Lung (tissue), 16 donors: ENCODE measurements around the gene BCAS2. TPM values are rescaled to one million over a fixed set of nuclear protein-coding genes. Genes with fewer than 3 reads are reported as not detected.
A peak's percentile ranks its signal among the peaks of the same experiment; 100 is the strongest.

ENCODE experiments used
- ATAC-seq: fragments of 200-7000 bp; cut with Tn5 transposase; one replicate; pipeline ENCODE4 v1.9.1; 2020; ENCODE audit warnings: moderate number of reproducible peaks; ENCODE audit not compliant: insufficient read depth, low FRiP score
- DNase-seq, 3 donors: peaks; one replicate each; pipeline ENCODE4 v3.0.0-alpha.2; 2013 to 2017
- H3K27ac ChIP-seq, 2 donors: one replicate each; pipeline ENCODE4 v1.5.1; 2013; ENCODE audit warnings: mild to moderate bottlenecking in 2 of 2, moderate library complexity in 2 of 2, control low read depth in 1 of 2, inconsistent platforms in 1 of 2, low read depth in 1 of 2, low read length in 1 of 2
- H3K27me3 ChIP-seq, 3 donors: one replicate each; pipeline ENCODE4 v1.5.1; 2013; ENCODE audit warnings: low read length in 2 of 3; ENCODE audit not compliant: control insufficient read depth in 3 of 3, insufficient read depth in 3 of 3
- H3K36me3 ChIP-seq, 4 donors: one replicate each; pipeline ENCODE4 v1.5.1; 2013; ENCODE audit warnings: low read length in 4 of 4, mild to moderate bottlenecking in 1 of 4, moderate library complexity in 1 of 4; ENCODE audit not compliant: control insufficient read depth in 4 of 4, insufficient read depth in 4 of 4
- H3K4me1 ChIP-seq, 5 donors: one replicate each; pipeline ENCODE4 v1.5.1; 2013; ENCODE audit warnings: low read length in 5 of 5, mild to moderate bottlenecking in 2 of 5, moderate library complexity in 1 of 5; ENCODE audit not compliant: control insufficient read depth in 5 of 5, insufficient read depth in 5 of 5
- H3K4me3 ChIP-seq: one replicate; pipeline ENCODE4 v1.5.1; 2013; ENCODE audit warnings: mild to moderate bottlenecking, control low read depth, moderate library complexity
- H3K9ac ChIP-seq, 2 donors: one replicate each; pipeline ENCODE4 v1.5.1; 2013; ENCODE audit warnings: low read length in 2 of 2, control low read depth in 1 of 2; ENCODE audit not compliant: insufficient read depth in 1 of 2
- H3K9me3 ChIP-seq, 4 donors: one replicate each; pipeline ENCODE4 v1.5.1; 2013; ENCODE audit warnings: low read length in 3 of 4, mild to moderate bottlenecking in 1 of 4, moderate library complexity in 1 of 4; ENCODE audit not compliant: control insufficient read depth in 4 of 4, insufficient read depth in 3 of 4
- CTCF ChIP-seq: IDR thresholded peaks from 2 replicates; pipeline ENCODE4 v1.5.1; 2012; ENCODE audit warnings: mild to moderate bottlenecking; ENCODE audit errors: control extremely low read depth, extremely low read depth
- WGBS, 2 donors: extraction: QIAGEN DNeasy Blood & Tissue Kit; methylation state at CpG; one replicate each; pipeline ENCODE4 v1.1.7; 2013; 5-methylcytosine and 5-hydroxymethylcytosine counted together
- long read RNA-seq, 5 donors: transcript quantifications; one replicate each; lab custom pipeline, GENCODE V29; 2026
- polyA plus RNA-seq, 2 donors: library from polyadenylated mRNA; stranded (reverse); fragments of 200-250 nt; gene quantifications; one replicate each; pipeline ENCODE4 v1.2.1, GENCODE V29; 2013
- total RNA-seq, 2 donors: library from RNA; depleted of rRNA in 1 of 2; stranded (reverse); fragments of >200 nt in 1 of 2; gene quantifications; one replicate each; pipeline ENCODE4 v1.2.1, GENCODE V29; 2014 to 2021
- donor health status: control.
- donor health status: control.
- donor health status: Bipolar disorder and iron deficiency.
- donor health status: healthy.
- donor health status: DM: yes; HTN: yes; CAD: no.

The BCAS2 gene
- total RNA-seq, result 10 to 100 TPM; 28.8 to 30.9 TPM
- polyA plus RNA-seq, result 10 to 100 TPM; 22.4 to 31.3 TPM
- long read RNA-seq, donor 1, transcript BCAS2-201 (7 exons, 1,299 nt), result major isoform, 24 of 33 reads
- long read RNA-seq, donor 1, partial matches to known transcripts, result 9 of 33 reads
- long read RNA-seq, donor 1, other reads (novel, unspliced or antisense), result 0 of 33 reads
- long read RNA-seq, donor 2, transcript BCAS2-201 (7 exons, 1,299 nt), result major isoform, 10 of 18 reads
- long read RNA-seq, donor 2, partial matches to known transcripts, result 6 of 18 reads
- long read RNA-seq, donor 2, other reads (novel, unspliced or antisense), result 0 of 18 reads
- long read RNA-seq, donor 3, transcript BCAS2-201 (7 exons, 1,299 nt), result major isoform, 13 of 13 reads
- long read RNA-seq, donor 3, partial matches to known transcripts, result 0 of 13 reads
- long read RNA-seq, donor 3, other reads (novel, unspliced or antisense), result 0 of 13 reads
- long read RNA-seq, donor 4, transcript BCAS2-201 (7 exons, 1,299 nt), result major isoform, 10 of 10 reads
- long read RNA-seq, donor 4, partial matches to known transcripts, result 0 of 10 reads
- long read RNA-seq, donor 4, other reads (novel, unspliced or antisense), result 0 of 10 reads
- long read RNA-seq, donor 5, transcript BCAS2-201 (7 exons, 1,299 nt), result major isoform, 21 of 21 reads
- long read RNA-seq, donor 5, partial matches to known transcripts, result 0 of 21 reads
- long read RNA-seq, donor 5, other reads (novel, unspliced or antisense), result 0 of 21 reads

DNA sequence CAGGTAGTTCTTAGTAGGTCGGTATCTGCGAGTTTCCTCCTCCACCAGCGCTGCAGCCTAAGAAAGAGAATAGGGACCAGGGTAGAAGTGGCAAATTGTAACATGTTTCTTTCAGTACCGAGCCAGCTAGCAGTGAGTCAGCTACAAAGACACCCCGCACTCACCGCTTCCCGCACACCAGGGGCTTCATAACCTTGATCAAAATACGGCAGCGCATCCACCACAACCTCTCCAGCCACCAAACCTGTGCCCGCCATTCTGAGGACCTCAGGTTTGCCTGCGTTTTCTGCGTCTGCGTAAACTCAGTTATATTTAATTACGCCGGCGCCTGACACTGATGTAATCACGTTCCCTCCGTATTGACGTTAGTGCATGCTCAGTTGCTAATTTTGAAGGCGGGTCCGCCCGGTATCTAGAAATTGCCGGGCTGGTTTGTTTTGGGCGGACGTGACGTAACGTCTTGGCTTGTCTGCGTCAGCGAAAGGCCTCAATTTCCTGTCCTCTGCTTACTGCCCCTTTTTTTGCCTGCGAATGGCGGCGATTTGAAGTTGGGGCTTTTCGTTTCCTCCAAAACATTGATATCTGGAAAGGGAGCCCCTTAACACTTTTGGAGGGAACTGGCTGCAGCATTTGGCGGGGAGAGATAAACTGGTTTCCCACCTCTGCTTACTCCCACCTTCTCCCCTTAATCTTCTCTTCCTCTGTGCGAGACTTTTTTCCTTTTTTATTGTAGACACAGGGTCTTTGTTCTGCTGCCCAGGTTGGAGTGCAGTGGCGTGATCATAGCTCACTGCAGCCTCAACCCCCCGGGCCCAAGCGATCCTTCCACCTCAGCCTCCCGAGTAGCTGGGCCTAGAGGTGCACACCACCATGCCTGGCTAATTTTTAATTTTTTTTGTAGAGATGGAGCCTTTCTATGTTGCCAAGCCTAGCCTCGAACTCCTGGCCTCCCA, at the start of gene BCAS2:
TSS of gene BCAS2 (minus strand) at position 281 of the 953 bp plus-strand sequence. CDS start at position 257, 24 bp downstream.
- Histone ChIP-seq H3K4me1 (peaks cover 0 to 21% (median 10%) of the 10 kb centered on the region in 5 donors), H3K36me3 (peaks cover 4 to 21% (median 7%) of the 10 kb centered on the region in 4 donors), H3K27me3 (no peaks in the 10 kb centered on the region), H3K9me3 (no peaks in the 10 kb centered on the region), H3K9ac (peak within 1 kb of the TSS; percentile 90 to 100), H3K4me3 (peak within 1 kb of the TSS; percentile 97), H3K27ac (peak within 1 kb of the TSS; percentile 91 to 98)
- WGBS, 2 donors, result 6 to 7% methylated on average over 40 of the region's 40 CpGs
- TF ChIP-seq CTCF, result no peak
- DNase-seq (peak; percentile 99 to 100 (median 100)), ATAC-seq (peak; percentile 95)

DNA sequence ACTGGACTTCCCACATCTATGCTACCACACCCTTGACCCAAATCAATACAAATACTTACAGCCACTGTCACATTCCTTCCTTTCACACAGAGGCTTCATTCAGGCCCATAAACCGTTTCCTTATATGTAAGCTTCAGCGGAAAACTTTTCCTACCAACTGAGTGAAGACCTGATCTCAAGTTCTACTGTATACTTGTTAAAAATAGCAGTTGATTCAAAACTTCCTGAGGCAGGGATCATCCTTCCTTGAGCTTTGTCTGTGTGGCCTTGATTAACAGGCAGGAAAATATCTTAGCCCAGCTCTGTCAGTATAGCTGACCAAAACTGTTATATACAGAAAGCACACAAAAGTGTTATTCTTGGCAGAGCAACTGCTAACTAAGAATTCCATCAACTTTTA, 45.7 kb upstream of the BCAS2 start:
- H3K4me3 ChIP-seq, result no peak overlapping the region
- no peaks in the 10 kb centered on the region for H3K27me3 ChIP-seq
- TF ChIP-seq CTCF, result no peak
- ATAC-seq, result no peak
- DNase-seq, result peak in 1 of 3 donors; percentile 9
- peaks cover 0 to 2% (median under 1%) of the 10 kb centered on the region in 4 donors for H3K36me3 ChIP-seq
- H3K9me3 ChIP-seq, result no peaks in the 10 kb centered on the region
- no peaks in the 10 kb centered on the region for H3K4me1 ChIP-seq
- no peak overlapping the region for H3K27ac ChIP-seq
- 35 to 60% methylated on average over 2 of the region's 2 CpGs for WGBS, 2 donors
- H3K9ac ChIP-seq, result no peak overlapping the region

- no peaks in the 10 kb centered on the region for H3K4me1 ChIP-seq
- DNase-seq (no peak), ATAC-seq (no peak)
- no peaks in the 10 kb centered on the region for H3K9me3 ChIP-seq
- H3K9ac ChIP-seq, result no peak overlapping the region
- H3K27me3 ChIP-seq, result no peaks in the 10 kb centered on the region
- no peak overlapping the region for H3K4me3 ChIP-seq
- H3K36me3 ChIP-seq, result peaks cover 0 to 10% (median under 1%) of the 10 kb centered on the region in 4 donors
- TF ChIP-seq CTCF, result no peak
- H3K27ac ChIP-seq, result no peak overlapping the region
- 96% methylated on average over 5 of the region's 5 CpGs for WGBS, 2 donors
Observed at GRCh38 chr1:114623364-114623763, 41.9 kb upstream of the BCAS2 start.
